ENCODE data around the gene PAX7.
"Not testable (repeated sequence)": the region's sequence is repeated elsewhere in the genome, so short reads cannot be mapped to it uniquely, and the experiment has no call there.

PAX7 gene

GRCh38 chr1:18691648-18692047, 61.0 kb downstream of the PAX7 start:
- Mint-ChIP-seq H3K27ac (no peak overlapping the region), H3K9me3 (no peaks in the 10 kb centered on the region), H3K4me3 (no peak overlapping the region), H3K4me1 (no peaks in the 10 kb centered on the region), H3K36me3 (no peaks in the 10 kb centered on the region)
- DNase-seq (ENCODE audit: low spot score in 2 of 2), result no peak
- ATAC-seq, result no peak

DNA sequence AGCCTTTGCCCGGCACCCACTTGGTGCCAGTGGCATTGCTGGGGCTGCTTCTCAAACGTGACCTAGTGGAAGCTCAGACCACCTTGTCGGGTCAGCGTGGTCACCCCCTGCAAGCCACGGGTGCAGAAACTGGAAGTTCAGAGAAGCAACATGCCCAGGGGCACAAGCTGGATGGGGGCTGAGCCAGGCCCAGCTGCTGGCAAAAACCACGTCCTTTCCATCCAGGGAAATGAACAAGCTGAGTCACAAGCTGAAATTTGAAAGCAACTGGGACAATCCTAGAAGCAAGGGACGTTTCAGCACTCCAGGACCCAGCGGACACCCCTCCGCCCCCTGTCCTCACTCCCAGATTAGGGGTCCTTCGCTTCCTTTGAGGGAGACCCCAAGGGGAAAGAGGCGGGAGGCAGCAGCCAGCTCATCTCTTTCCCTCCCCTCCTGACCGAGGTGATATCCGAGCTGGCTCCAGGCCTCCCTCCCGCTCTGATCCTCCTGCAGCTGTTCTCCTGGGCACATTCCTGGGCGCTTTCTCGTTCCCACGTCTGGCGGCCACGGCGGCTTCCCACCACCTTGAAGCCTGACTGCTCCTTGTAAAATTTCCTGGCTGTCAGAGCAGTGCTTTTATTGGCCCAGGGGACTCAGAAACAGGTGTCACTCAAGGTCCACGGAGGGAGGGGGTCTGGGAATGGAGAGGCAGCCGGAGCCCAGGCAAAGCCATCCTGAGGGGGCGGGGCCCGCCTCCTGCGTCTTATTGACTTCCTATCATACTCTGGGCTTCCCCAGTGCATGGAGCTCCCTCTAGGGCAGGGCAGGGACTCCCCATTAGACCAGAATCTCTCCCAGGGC, 62.8 kb downstream of the PAX7 start:
- ATAC-seq, result no peak
- Mint-ChIP-seq H3K9me3 (no peaks in the 10 kb centered on the region), H3K27ac (no peak overlapping the region), H3K4me1 (no peaks in the 10 kb centered on the region), H3K4me3 (no peak overlapping the region), H3K36me3 (no peaks in the 10 kb centered on the region)
- no peak for DNase-seq (ENCODE audit: low spot score in 2 of 2)

- not testable (repeated sequence) for DNase-seq (ENCODE audit: low spot score in 2 of 2); H3K4me3 Mint-ChIP-seq; H3K4me1 Mint-ChIP-seq; H3K36me3 Mint-ChIP-seq; ATAC-seq; H3K9me3 Mint-ChIP-seq; H3K27ac Mint-ChIP-seq
Measured at GRCh38 chr1:18694289-18694688, 63.6 kb downstream of the PAX7 start.

- DNase-seq (ENCODE audit: low spot score in 2 of 2) (no peak), ATAC-seq (no peak)
- H3K4me1 Mint-ChIP-seq, result no peaks in the 10 kb centered on the region
- no peaks in the 10 kb centered on the region for H3K36me3 Mint-ChIP-seq
- H3K9me3 Mint-ChIP-seq, result no peaks in the 10 kb centered on the region
- no peak overlapping the region for H3K27ac Mint-ChIP-seq
- H3K4me3 Mint-ChIP-seq, result no peak overlapping the region
Measured at GRCh38 chr1:18697541-18697940, 66.9 kb downstream of the PAX7 start.

DNA sequence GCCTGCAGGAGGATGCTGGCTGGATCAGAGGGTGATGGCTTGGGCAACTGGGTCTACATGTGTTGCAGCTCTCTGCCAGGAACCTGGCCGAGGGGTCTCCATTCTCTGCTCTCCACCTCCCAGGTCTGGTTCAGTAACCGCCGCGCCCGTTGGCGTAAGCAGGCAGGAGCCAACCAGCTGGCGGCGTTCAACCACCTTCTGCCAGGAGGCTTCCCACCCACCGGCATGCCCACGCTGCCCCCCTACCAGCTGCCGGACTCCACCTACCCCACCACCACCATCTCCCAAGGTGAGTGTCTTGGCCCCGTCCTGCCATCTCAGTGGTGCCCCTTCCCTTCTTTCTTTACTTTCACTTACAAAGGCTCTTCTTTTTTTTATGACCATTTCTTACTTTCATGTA, 69.9 kb downstream of the PAX7 start:
- no peaks in the 10 kb centered on the region for H3K36me3 Mint-ChIP-seq
- no peaks in the 10 kb centered on the region for H3K4me1 Mint-ChIP-seq
- DNase-seq (ENCODE audit: low spot score in 2 of 2) (no peak), ATAC-seq (no peak)
- no peak overlapping the region for H3K27ac Mint-ChIP-seq
- H3K9me3 Mint-ChIP-seq, result no peaks in the 10 kb centered on the region
- no peak overlapping the region for H3K4me3 Mint-ChIP-seq

DNA sequence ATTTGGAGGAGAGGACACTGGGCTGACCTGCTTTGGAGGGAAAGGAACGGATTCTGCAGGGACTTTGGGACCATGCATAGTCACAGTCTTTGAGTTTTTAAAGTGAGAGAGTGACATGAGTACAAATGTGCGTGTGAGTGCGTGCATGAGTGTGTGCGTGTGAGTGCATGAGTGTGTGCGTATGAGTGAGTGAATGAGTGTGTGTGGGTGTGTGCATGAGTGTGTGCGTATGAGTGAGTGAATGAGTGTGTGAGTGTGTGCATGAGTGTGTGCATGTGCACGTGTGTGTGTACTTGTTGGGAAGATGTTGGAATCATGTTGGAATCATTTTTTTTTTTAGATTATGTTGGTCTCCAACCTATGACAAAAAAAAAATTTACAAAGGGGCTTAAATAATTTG, 70.5 kb downstream of the PAX7 start:
- Mint-ChIP-seq H3K9me3 (no peaks in the 10 kb centered on the region), H3K4me3 (no peak overlapping the region), H3K27ac (no peak overlapping the region), H3K4me1 (no peaks in the 10 kb centered on the region), H3K36me3 (no peaks in the 10 kb centered on the region)
- no peak for DNase-seq (ENCODE audit: low spot score in 2 of 2)
- ATAC-seq, result no peak

DNA sequence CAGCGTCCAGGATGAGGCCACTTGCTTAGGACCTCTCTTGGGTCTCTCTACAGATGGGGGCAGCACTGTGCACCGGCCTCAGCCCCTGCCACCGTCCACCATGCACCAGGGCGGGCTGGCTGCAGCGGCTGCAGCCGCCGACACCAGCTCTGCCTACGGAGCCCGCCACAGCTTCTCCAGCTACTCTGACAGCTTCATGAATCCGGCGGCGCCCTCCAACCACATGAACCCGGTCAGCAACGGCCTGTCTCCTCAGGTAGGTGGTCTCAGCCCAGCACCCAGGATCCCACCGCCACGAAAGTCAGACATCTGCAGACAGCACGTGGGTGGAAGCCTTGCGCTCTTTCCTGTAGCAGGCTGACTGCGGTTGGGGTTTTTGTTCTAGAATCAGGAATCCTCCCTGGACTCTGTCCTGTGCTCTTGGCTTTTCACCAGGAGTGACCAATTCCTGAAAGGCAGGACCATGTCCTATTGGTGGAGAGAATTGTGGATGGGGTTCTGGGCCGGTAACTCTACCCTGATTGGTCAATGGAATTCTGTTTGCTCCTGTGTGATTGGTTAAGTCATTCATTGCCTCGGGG, 72.5 kb downstream of the PAX7 start:
- no peak for ATAC-seq
- DNase-seq (ENCODE audit: low spot score in 2 of 2), result no peak
- Mint-ChIP-seq H3K9me3 (no peaks in the 10 kb centered on the region), H3K4me3 (no peak overlapping the region), H3K27ac (no peak overlapping the region), H3K36me3 (no peaks in the 10 kb centered on the region), H3K4me1 (no peaks in the 10 kb centered on the region)

DNA sequence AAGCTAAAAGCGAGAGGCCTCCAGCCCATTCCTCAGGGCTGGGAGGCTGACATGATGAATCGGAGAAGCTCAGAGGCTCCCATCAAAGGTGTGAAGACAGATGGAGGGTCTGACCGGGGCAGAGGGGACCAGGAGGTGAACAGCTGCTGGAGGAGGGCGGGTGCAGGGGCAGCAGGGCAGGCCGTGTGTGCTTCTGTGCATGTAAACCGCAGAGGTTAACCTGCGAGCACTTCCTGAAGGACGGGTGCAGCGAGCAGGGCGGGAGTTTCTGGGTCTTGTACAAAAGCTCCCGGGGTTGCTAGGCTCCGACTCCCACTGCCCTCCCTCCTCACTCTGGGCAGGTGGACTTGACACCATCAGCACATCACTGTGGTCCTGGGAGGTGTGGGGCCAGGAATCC, 75.2 kb downstream of the PAX7 start:
- H3K36me3 Mint-ChIP-seq, result no peaks in the 10 kb centered on the region
- no peaks in the 10 kb centered on the region for H3K9me3 Mint-ChIP-seq
- DNase-seq (ENCODE audit: low spot score in 2 of 2) (no peak), ATAC-seq (no peak)
- H3K4me1 Mint-ChIP-seq, result no peaks in the 10 kb centered on the region
- H3K4me3 Mint-ChIP-seq, result no peak overlapping the region
- no peak overlapping the region for H3K27ac Mint-ChIP-seq

DNA sequence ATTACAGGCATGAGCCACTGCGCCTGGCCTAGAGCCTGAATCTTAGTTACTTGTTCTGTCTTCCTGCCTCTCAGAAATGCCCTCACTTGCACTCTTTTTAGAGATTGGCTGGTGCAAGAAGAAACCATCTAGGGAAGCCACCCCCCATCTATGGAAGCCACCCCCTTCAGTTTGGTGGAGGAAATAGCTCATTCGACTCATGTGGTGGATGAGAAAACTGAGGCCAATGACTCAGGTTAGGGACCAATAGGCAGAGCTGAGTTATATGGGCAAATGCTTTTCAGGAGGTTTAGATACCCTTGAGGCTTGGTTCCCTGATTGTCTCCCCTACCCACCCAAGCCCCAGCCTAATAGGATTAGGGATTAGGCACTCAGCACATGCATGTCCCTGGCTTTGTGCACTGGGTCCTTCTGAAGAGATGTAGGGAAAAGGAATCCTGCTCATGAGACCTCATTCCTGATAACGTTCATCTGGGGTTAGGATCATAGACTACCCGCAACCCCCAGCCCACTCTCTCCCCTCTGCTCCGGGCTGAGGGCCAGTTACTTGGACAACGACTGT, 77.1 kb downstream of the PAX7 start:
- DNase-seq (ENCODE audit: low spot score in 2 of 2) (no peak), ATAC-seq (no peak)
- Mint-ChIP-seq H3K9me3 (no peaks in the 10 kb centered on the region), H3K4me3 (no peak overlapping the region), H3K27ac (no peak overlapping the region), H3K36me3 (no peaks in the 10 kb centered on the region), H3K4me1 (no peaks in the 10 kb centered on the region)

- Mint-ChIP-seq H3K9me3 (no peaks in the 10 kb centered on the region), H3K27ac (no peak overlapping the region), H3K36me3 (no peaks in the 10 kb centered on the region), H3K4me1 (no peaks in the 10 kb centered on the region), H3K4me3 (no peak overlapping the region)
- DNase-seq (ENCODE audit: low spot score in 2 of 2) (no peak), ATAC-seq (no peak)
Measured at GRCh38 chr1:18710002-18710401, 79.4 kb downstream of the PAX7 start.

DNA sequence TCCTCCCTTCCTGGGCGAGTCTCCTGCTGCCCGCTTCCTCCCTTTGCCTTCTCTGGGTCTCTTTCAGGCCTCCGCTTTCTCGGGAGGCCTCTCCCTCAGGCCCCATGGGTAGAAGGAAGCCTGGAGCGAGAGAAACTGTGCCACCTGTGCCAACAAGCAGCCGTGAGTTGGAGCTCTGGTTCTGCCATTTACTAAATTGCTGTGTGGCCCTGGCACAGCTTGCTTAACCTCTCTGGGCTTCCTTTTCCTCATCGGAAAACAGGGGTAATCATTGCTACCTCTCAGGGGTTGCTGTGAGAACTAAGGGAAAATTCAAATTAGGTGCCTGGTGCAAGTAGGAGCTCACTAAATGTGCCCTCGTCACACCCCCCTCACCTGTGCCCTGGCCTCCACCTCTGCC, 80.4 kb downstream of the PAX7 start:
- H3K4me1 Mint-ChIP-seq, result no peaks in the 10 kb centered on the region
- no peak for DNase-seq (ENCODE audit: low spot score in 2 of 2)
- ATAC-seq, result no peak

GRCh38 chr1:18711536-18712251, 81.0 kb downstream of the PAX7 start:
- Mint-ChIP-seq H3K4me1 (peaks cover 6% of the 10 kb centered on the region), H3K9me3 (no peaks in the 10 kb centered on the region), H3K36me3 (no peaks in the 10 kb centered on the region), H3K27ac (no peak overlapping the region), H3K4me3 (no peak overlapping the region)
- DNase-seq (ENCODE audit: low spot score in 2 of 2) (no peak), ATAC-seq (no peak)

More for the DNA sequence above, 80.4 kb downstream of the PAX7 start:
- H3K4me3 Mint-ChIP-seq, result no peak overlapping the region
- H3K36me3 Mint-ChIP-seq, result no peaks in the 10 kb centered on the region
- no peaks in the 10 kb centered on the region for H3K9me3 Mint-ChIP-seq
- H3K27ac Mint-ChIP-seq, result no peak overlapping the region

DNA sequence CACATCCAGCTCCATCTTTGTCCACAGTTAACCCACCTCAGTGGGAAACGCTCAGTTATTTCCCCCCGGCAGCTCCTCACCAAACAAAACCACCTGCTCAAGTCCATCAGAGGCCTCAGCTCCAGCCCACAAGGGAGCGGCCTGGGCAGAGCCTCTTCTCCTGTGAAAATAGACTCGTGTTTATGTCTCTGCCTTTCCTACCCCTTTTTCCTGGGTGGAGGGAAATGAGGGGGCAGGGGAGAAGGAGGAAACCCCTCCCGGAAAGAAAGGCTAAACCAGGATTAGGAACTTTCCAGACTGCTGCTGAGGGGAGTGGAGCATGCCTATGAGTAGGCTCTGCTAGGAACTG, 81.6 kb downstream of the PAX7 start:
- DNase-seq (ENCODE audit: low spot score in 2 of 2) (no peak), ATAC-seq (no peak)
- Mint-ChIP-seq H3K4me1 (peaks cover 7% of the 10 kb centered on the region), H3K9me3 (no peaks in the 10 kb centered on the region), H3K27ac (no peak overlapping the region), H3K36me3 (no peaks in the 10 kb centered on the region), H3K4me3 (no peak overlapping the region)

GRCh38 chr1:18714404-18715175, 83.9 kb downstream of the PAX7 start:
- H3K27ac Mint-ChIP-seq, result no peak overlapping the region
- DNase-seq (ENCODE audit: low spot score in 2 of 2), result no peak
- no peaks in the 10 kb centered on the region for H3K9me3 Mint-ChIP-seq
- no peaks in the 10 kb centered on the region for H3K36me3 Mint-ChIP-seq
- H3K4me1 Mint-ChIP-seq, result peaks cover 15% of the 10 kb centered on the region
- no peak for ATAC-seq
- no peak overlapping the region for H3K4me3 Mint-ChIP-seq

- ATAC-seq (no peak), DNase-seq (ENCODE audit: low spot score in 2 of 2) (no peak)
- H3K4me1 Mint-ChIP-seq, result peaks cover 20% of the 10 kb centered on the region
- H3K36me3 Mint-ChIP-seq, result no peaks in the 10 kb centered on the region
- H3K27ac Mint-ChIP-seq, result no peak overlapping the region
- H3K4me3 Mint-ChIP-seq, result no peak overlapping the region
- H3K9me3 Mint-ChIP-seq, result no peaks in the 10 kb centered on the region
Measured at GRCh38 chr1:18716112-18716784, 85.6 kb downstream of the PAX7 start.
